NAMALWA (cell line): Measurements from ENCODE around the gene LRPAP1.
"Not testable (repeated sequence)": the region's sequence is repeated elsewhere in the genome, so short reads cannot be mapped to it uniquely, and the experiment has no call there.

Experiments
- DNase-seq: peaks from one replicate; pipeline ENCODE4 v3.0.0-alpha.2; 2015; ENCODE audit warnings: low spot score

LRPAP1 gene

GRCh38 chr4:3460926-3461325 is 71.3 kb downstream of the LRPAP1 start:
- no peak for DNase-seq

- not testable (repeated sequence) for DNase-seq
These were observed 73.1 kb downstream of the LRPAP1 start for GRCh38 chr4:3459156-3459555.

- DNase-seq = no peak
These were observed 73.9 kb downstream of the LRPAP1 start for GRCh38 chr4:3458371-3458770.

- DNase-seq = not testable (repeated sequence)
These were observed 76.6 kb downstream of the LRPAP1 start for GRCh38 chr4:3455596-3455995.
